NCI-H2107 treated with DMSO at 0.1 percent for 48 hours (cell line): ENCODE results near the gene DRD4.

ENCODE experiments used
- DNase-seq: peaks from one replicate; lab custom pipeline; 2025; ENCODE audit not compliant: unreplicated experiment; lab: John Stamatoyannopoulos, UW

Gene DRD4

GRCh38 chr11:636511-637332 is at the start of gene DRD4:
Gene DRD4, plus strand, starts transcription at chr11:637269. Its CDS starts 36 bp downstream, at chr11:637305.
- no peak for DNase-seq

- DNase-seq, result no peak
These were observed 49.5 kb upstream of the DRD4 start for GRCh38 chr11:587546-587945.

- no peak for DNase-seq
These were observed 49.1 kb upstream of the DRD4 start for GRCh38 chr11:587978-588380.

- no peak for DNase-seq
These were observed 47.3 kb upstream of the DRD4 start for GRCh38 chr11:589798-590197.

DNA sequence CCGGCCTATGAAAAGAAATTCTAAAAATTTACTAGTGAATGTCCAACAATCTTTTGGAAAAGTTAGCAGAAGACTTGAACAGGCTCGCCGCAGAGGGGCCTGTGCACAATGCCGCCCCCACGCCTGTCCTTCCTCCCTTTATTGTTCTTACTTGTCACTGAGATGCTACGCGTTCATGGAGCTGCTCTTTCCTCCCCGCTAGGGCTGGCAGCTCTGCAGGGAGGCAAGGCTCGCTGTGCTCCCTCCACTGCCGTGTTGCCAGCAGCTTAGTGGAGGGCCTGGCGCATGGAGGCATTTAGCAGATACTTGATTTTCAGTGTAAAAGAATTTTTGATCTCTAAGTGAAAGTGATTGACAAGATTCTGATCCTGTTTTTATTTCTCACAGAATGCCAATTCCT is 46.1 kb upstream of the DRD4 start:
- DNase-seq, result no peak

GRCh38 chr11:592501-592900 is 44.6 kb upstream of the DRD4 start:
- DNase-seq, result no peak

- no peak for DNase-seq
These were observed 44.2 kb upstream of the DRD4 start for GRCh38 chr11:592918-593317.

- no peak for DNase-seq
These were observed 43.7 kb upstream of the DRD4 start for GRCh38 chr11:593347-593746.

GRCh38 chr11:595400-595799 is 41.7 kb upstream of the DRD4 start:
- no peak for DNase-seq

- DNase-seq, result no peak
These were observed 40.7 kb upstream of the DRD4 start for GRCh38 chr11:596374-596773.

- DNase-seq, result no peak
These were observed 39.8 kb upstream of the DRD4 start for GRCh38 chr11:597166-597725.

GRCh38 chr11:598005-598680 is 38.9 kb upstream of the DRD4 start:
- no peak for DNase-seq

- no peak for DNase-seq
These were observed 35.4 kb upstream of the DRD4 start for GRCh38 chr11:601573-602245.

- DNase-seq, result no peak
These were observed 33.9 kb upstream of the DRD4 start for GRCh38 chr11:603154-603553.

GRCh38 chr11:605286-606129 is 31.6 kb upstream of the DRD4 start:
- no peak for DNase-seq

DNA sequence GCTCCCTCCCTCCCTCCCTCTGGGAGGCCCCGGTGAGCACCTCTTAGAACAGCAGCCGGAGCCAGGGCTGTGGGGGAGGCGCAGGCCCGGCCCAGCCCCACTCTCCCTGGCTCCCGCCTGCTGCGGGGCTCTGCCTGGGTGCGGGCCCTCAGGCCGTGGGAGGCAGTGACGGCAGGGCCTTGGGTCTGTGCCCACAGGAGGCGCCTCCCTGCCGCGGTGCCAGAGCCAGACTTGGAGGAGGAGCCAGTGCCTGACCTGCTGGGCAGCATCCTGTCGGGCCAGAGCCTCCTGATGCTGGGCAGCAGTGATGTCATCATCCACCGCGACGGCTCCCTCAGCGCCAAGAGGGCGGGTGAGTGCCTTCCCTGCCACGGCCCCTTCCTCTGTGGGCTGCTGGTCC is 30.8 kb upstream of the DRD4 start:
- no peak for DNase-seq

- no peak for DNase-seq
These were observed 29.9 kb upstream of the DRD4 start for GRCh38 chr11:607020-607780.

GRCh38 chr11:607971-608659 is 29.0 kb upstream of the DRD4 start:
- DNase-seq, result no peak

DNA sequence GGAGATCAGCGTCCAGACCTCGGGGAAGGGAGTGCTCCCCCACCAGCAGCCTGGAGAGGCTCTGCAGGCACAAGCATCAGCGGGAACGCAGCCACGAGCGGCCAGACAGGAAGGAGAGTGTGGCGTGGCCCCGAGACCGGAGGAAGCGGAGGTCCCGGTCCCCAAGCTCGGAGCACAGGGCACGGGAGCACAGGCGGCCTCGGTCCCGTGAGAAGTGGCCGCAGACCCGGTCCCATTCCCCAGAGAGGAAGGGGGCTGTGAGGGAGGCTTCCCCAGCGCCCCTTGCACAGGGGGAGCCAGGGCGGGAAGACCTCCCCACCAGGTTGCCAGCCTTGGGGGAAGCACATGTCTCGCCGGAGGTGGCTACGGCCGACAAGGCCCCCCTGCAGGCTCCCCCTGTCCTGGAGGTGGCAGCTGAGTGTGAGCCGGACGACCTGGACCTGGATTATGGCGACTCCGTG is 28.2 kb upstream of the DRD4 start:
- no peak for DNase-seq
